K562 (cell line): ENCODE measurements around the gene MIDN. TPM values are rescaled to one million over a fixed set of nuclear protein-coding genes. Genes with fewer than 3 reads are reported as not detected.
A peak's percentile ranks its signal among the peaks of the same experiment; 100 is the strongest.

Experiments
- CHD7 ChIP-seq: fragments of 200-600 bp; sonication (generic); IDR thresholded peaks from one replicate; pipeline ENCODE4 v1.6.1; 2012; ENCODE audit warnings: mild to moderate bottlenecking, low read depth, low read length, inconsistent platforms
- DEAF1 ChIP-seq: fragments of 450-650 bp; formaldehyde crosslinking; IDR thresholded peaks from 2 replicates; pipeline ENCODE4 v1.4.0; 2020; ENCODE audit warnings: mild to moderate bottlenecking, moderate library complexity
- FOXA3 ChIP-seq, 2 experiments: fragments of 450-650 bp in 1 of 2; sonication (generic) in 1 of 2; formaldehyde crosslinking; IDR thresholded peaks in 1 of 2; conservative IDR thresholded peaks in 1 of 2; 2 replicates each; pipeline versions ENCODE4 v1.4.0 to v1.8.0; 2020 to 2022; ENCODE audit warnings: mild to moderate bottlenecking in 2 of 2, missing genetic modification reagents in 1 of 2
- GABPB1 ChIP-seq: sonication (generic); formaldehyde crosslinking; IDR thresholded peaks from 2 replicates; pipeline ENCODE4 v1.8.0; 2022; ENCODE audit warnings: mild to moderate bottlenecking, missing genetic modification reagents
- JUND ChIP-seq, 2 experiments: IDR thresholded peaks; 2 replicates in 1 of 2; 3 replicates in 1 of 2; pipeline ENCODE4 v1.6.1; 2011; ENCODE audit warnings: borderline replicate concordance in 2 of 2, low read depth in 2 of 2, low read length in 2 of 2, improper control_type of control experiment in 1 of 2, missing biosample characterization in 1 of 2, missing genetic modification characterization in 1 of 2, missing genetic modification reagents in 1 of 2
- KAT7 ChIP-seq: sonication (generic); formaldehyde crosslinking; IDR thresholded peaks from 2 replicates; pipeline ENCODE4 v1.8.0; 2022; ENCODE audit warnings: missing genetic modification reagents, mild to moderate bottlenecking, borderline replicate concordance
- MNT ChIP-seq, 2 experiments: fragments of 450-650 bp; conservative IDR thresholded peaks; 2 replicates each; pipeline ENCODE4 v1.6.1; 2017; ENCODE audit warnings: mild to moderate bottlenecking in 2 of 2, moderate library complexity in 2 of 2
- SMAD4 ChIP-seq: fragments of 250-450 bp; sonication (Bioruptor Pico); conservative IDR thresholded peaks from 2 replicates; pipeline ENCODE4 v1.8.0; 2021; ENCODE audit warnings: inconsistent platforms, mild to moderate bottlenecking, moderate library complexity
- ZNF699 ChIP-seq: fragments of 250-450 bp; sonication (Bioruptor Pico); IDR thresholded peaks from 2 replicates; pipeline ENCODE4 v1.8.0; 2021; ENCODE audit warnings: mild to moderate bottlenecking, moderate library complexity; ENCODE audit not compliant: insufficient replicate concordance
- polyA plus RNA-seq, 8 experiments: library from polyadenylated mRNA; depleted of rRNA in 4 of 8; stranded (reverse) in 5 of 8; unstranded in 3 of 8; fragments of >200 nt; fragmentation: Nextera tagmentation in 2 of 8; fragmentation: Illumina TruSeq in 1 of 8; extraction: Ambion mirVana in 2 of 8; extraction: Trizol in 1 of 8; gene quantifications; 2 replicates each; pipeline versions ENCODE4 v1.2.1 to v1.2.3, GENCODE V29; 2011 to 2014; ENCODE audit warnings: inconsistent platforms in 1 of 8, missing spikeins in 1 of 8
- total RNA-seq, 7 experiments: library from RNA; depleted of rRNA in 6 of 7; stranded (reverse); fragments of >200 nt in 6 of 7; fragmentation: Illumina TruSeq in 2 of 7; extraction: Trizol in 2 of 7; gene quantifications; 2 replicates each; pipeline versions ENCODE4 v1.2.1 to v1.2.3, GENCODE V29; 2011 to 2021; ENCODE audit warnings: low replicate concordance in 1 of 7

The MIDN gene
- total and polyA plus RNA-seq, 9 of the 15 experiments (the other 6 are each of a cell fraction or from before 2014, with no cell fraction given) = 0.17 to 120 (median 10.1) TPM

- TF ChIP-seq CHD7 (no peak), DEAF1 (CRISPR knock-in tag) (peak; percentile 60; the same call in 1 of the 2 replicates), SMAD4 (CRISPR knock-in tag) (no peak), FOXA3 (CRISPR knock-in tag; conservative IDR thresholded peaks at IDR 0.05 in 1 of 2, IDR thresholded peaks at IDR 0.05 in 1 of 2) (no peak), ZNF699 (no peak), MNT (conservative IDR thresholded peaks at IDR 0.05) (peak; percentile 46 to 53; a peak in 3 of 4 replicates), GABPB1 (peak; percentile 52; the same call in 1 of the 2 replicates), KAT7 (CRISPR knock-in tag) (no peak; the same call in 1 of the 2 replicates), JUND (IDR thresholded peaks at IDR 0.05; ENCODE audit: borderline replicate concordance, low read depth, low read length) (0 out of 2 replicates have a peak, but pooled peaks have one; percentile 16), JUND (tag; IDR thresholded peaks at IDR 0.05; ENCODE audit: borderline replicate concordance, low read depth, low read length) (no peak; the same call in 2 of the 3 replicates)
Observed at GRCh38 chr19:1279782-1280341, 31.5 kb downstream of the MIDN start (continued).
